SK-N-MC (cell line): ENCODE results near the gene STK11.
"Not testable (repeated sequence)": the region's sequence is repeated elsewhere in the genome, so short reads cannot be mapped to it uniquely, and the experiment has no call there.

Experiments used
- DNase-seq: peaks from one replicate; pipeline ENCODE4 v3.0.0-alpha.2; 2011; ENCODE audit warnings: low read depth, low spot score
- H3K27ac ChIP-seq: fragments of 200-600 bp; sonication (generic); 2 replicates; pipeline ENCODE4 v1.5.1; 2016; ENCODE audit warnings: mixed run types
- H3K36me3 ChIP-seq: fragments of 200-600 bp; sonication (generic); 2 replicates; pipeline ENCODE4 v1.6.1; 2017; ENCODE audit warnings: antibody characterized with exemption, low read length, mixed read lengths; ENCODE audit not compliant: insufficient read depth
- H3K4me3 ChIP-seq: fragments of 200-600 bp; sonication (generic); 2 replicates; pipeline ENCODE4 v1.5.1; 2016
- H3K9ac ChIP-seq: fragments of 200-600 bp; sonication (generic); 2 replicates; pipeline ENCODE4 v1.8.0; 2017; ENCODE audit warnings: mixed run types, mixed read lengths; ENCODE audit not compliant: insufficient read length
- H3K9me3 ChIP-seq: fragments of 200-600 bp; sonication (generic); 2 replicates; pipeline ENCODE4 v1.6.1; 2017; ENCODE audit warnings: low read depth, mild to moderate bottlenecking, antibody characterized with exemption, low read length, moderate library complexity, mixed read lengths
- EZH2 ChIP-seq: fragments of 200-600 bp; sonication (generic); IDR thresholded peaks from one replicate; pipeline ENCODE4 v1.6.1; 2017; ENCODE audit warnings: antibody characterized with exemption
- FOXP2 ChIP-seq: optimal IDR thresholded peaks from 2 replicates; pipeline ENCODE3; 2011; ENCODE audit warnings: mild to moderate bottlenecking, moderate library complexity; ENCODE audit not compliant: insufficient read depth; ENCODE audit errors: extremely low read length, control extremely low read depth
- POLR2AphosphoS5 ChIP-seq: IDR thresholded peaks from 2 replicates; pipeline ENCODE4 v1.6.1; 2012; ENCODE audit warnings: mild to moderate bottlenecking, low read depth, low read length, borderline replicate concordance

The STK11 gene

DNA sequence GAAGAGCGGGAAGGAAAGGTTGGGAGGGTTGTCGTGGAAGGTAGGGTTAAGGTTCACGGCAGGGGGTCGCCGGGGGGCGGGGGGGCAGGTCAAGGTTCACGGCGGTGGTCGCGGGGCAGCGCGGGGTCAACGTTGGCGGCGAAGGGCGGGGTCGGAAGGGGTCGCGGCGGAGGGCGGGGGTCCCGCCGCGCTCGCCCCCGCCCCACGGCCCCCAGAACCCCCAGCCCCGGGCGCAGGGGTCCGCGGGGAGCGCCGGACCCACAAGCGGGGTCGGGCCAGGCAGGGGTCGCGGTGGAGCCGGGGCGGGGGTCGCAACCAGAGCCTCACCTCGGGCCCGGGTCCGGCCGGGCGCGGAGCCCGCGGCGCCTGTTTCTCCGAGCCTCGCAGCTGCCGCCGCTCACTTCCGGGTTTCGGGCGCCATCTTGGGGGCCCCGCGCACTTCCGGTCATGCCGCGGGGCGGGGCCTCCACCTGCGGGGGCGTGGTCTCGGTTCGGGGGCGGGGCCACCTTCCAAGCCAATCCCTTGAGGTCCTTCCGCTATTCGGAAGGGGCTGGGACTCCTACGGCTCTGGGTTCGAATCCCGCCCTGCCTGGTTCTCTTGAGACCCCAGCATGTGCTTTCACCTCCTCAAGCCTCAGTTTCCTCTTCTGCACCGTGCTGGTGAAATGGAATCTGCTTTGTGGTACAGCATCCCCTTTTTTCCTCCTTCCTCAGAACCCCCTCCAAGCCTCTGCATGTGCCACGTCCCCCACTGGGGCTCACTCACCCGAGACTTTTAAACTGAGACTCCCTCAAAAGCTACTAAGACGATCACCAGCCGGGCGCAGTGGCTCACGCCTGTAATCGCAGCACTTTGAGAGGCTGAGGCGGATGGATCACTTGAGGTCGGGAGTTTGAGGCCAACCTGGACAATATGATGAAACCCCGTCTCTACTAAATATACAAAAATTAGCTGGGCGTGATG is 31.5 kb upstream of the STK11 start, which contains the start of gene SBNO2:
Gene SBNO2 (minus strand): TSS at position 424 of the 965 bp plus-strand sequence. CDS start 19,992 bp downstream, outside the sequence.
- Histone ChIP-seq H3K9ac (peak within 1 kb of the TSS; percentile 75), H3K36me3 (no peaks in the 10 kb centered on the region), H3K4me3 (peak within 1 kb of the TSS; percentile 81), H3K9me3 (no peaks in the 10 kb centered on the region), H3K27ac (peak within 1 kb of the TSS; percentile 61)
- TF ChIP-seq EZH2 (no peak), FOXP2 (peak; percentile 55), POLR2AphosphoS5 (peak; percentile 75)
- no peak for DNase-seq

DNA sequence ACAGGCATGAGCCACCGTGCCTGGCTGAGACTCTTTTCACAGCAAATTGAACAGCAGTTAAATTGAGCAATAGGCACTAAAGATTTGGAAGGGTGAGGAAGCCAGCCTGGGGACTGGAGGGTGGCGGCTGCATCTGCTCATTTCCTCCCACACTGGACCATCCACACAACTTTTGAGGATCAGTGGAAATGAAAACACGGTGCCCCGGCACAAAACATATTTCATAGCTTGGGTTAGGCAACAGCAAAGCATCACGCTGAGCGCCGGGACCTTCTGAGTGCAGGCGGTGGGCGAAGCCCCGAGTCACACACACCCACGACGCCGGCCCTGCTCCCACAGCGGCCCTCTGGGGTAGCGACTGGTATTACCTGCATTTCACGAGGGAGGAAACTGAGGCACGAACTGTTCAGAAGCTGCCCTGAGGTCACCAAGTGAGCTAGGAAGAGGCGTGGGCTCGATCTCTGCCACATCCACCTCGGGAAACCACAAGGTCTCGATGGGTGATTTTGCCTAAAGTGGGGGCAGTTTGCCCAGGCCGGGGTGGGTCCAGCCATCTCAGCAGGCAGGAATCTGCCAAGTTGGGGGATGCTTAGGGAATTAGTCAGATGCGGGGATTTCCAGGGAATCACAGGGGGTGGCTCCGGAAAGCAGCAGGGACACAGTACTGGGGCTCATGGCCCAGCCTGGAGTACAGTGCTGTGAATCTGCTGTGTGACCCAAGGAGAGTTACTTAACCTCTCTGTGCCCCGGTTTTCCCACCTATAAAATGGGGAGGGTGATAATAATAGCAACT is 28.1 kb upstream of the STK11 start:
- Histone ChIP-seq H3K4me3 (no peak overlapping the region), H3K9me3 (no peaks in the 10 kb centered on the region), H3K36me3 (no peaks in the 10 kb centered on the region), H3K27ac (no peak overlapping the region), H3K9ac (no peak overlapping the region)
- TF ChIP-seq EZH2 (no peak), FOXP2 (no peak), POLR2AphosphoS5 (no peak)
- DNase-seq, result no peak

DNA sequence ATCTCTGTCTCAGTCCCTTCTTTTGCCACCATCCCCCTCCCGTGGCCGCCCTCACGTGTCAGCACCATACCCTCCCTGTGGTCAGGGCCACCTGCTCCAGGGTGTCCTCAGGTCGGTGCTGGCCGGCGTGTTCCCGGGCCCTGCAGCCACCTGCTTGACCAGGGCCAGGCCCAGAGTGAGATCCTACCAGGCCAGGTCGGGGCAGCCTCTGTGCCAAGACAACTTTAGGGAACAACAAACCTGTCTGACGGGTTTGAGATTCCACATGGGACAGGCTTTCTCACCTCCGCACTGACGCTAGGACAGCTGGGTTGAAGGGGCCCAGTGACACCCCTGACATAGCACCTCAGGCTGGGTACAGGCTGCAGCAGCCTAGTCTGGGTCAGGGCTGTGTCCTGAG is 24.0 kb upstream of the STK11 start:
- H3K27ac ChIP-seq, result no peak overlapping the region
- no peak overlapping the region for H3K9ac ChIP-seq

DNA sequence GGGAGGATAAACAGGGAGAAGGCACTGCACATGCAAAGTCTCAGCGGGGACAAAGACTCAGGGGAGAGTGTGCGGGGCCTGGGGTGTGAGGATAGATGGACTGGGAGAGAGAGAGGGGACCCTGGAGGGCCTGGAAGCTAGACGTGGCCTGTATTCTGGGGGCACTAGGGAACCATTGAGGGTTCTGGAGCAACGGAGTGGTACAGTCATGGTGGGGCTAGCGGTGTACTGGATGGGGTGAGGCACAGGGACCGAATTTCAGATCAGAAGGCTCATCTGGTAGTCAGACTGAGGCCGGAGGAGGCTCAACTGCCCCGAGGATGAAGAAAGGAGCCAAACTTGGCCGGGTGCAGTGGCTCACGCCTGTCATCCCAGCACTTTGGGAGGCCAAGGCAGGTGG is 23.5 kb upstream of the STK11 start:
- H3K36me3 ChIP-seq, result no peaks in the 10 kb centered on the region
- no peak for DNase-seq
- H3K9ac ChIP-seq, result no peak overlapping the region
- TF ChIP-seq EZH2, result no peak
- TF ChIP-seq FOXP2, result no peak
- no peak for TF ChIP-seq POLR2AphosphoS5
- no peak overlapping the region for H3K4me3 ChIP-seq
- no peak overlapping the region for H3K27ac ChIP-seq
- H3K9me3 ChIP-seq, result no peaks in the 10 kb centered on the region

More for the DNA sequence above, 24.0 kb upstream of the STK11 start:
- H3K4me3 ChIP-seq, result no peak overlapping the region
- DNase-seq, result no peak
- H3K9me3 ChIP-seq, result no peaks in the 10 kb centered on the region
- H3K36me3 ChIP-seq, result no peaks in the 10 kb centered on the region
- TF ChIP-seq EZH2, result no peak

DNA sequence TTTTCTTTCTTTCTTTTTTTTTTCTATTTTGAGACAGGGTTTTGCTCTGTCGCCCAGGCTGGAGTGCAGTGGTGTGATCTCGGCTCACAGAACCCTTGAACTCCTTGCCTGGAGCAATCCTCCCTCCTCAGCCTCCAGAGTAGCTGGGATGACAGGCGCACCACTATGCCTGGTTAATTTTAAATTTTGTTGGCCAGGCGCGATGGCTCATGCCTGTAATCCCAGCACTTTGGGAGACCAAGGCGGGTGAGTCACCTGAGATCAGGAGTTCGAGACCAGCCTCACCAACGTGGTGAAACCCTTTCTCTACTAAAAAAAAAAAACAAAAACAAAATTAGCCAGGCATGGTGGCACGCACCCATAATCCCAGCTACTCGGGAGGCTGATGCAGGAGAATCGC is 22.9 kb upstream of the STK11 start:
- Histone ChIP-seq H3K9ac (no peak overlapping the region), H3K27ac (no peak overlapping the region), H3K36me3 (no peaks in the 10 kb centered on the region), H3K4me3 (no peak overlapping the region), H3K9me3 (no peaks in the 10 kb centered on the region)
- no peak for TF ChIP-seq FOXP2
- no peak for TF ChIP-seq EZH2
- TF ChIP-seq POLR2AphosphoS5, result no peak
- no peak for DNase-seq

DNA sequence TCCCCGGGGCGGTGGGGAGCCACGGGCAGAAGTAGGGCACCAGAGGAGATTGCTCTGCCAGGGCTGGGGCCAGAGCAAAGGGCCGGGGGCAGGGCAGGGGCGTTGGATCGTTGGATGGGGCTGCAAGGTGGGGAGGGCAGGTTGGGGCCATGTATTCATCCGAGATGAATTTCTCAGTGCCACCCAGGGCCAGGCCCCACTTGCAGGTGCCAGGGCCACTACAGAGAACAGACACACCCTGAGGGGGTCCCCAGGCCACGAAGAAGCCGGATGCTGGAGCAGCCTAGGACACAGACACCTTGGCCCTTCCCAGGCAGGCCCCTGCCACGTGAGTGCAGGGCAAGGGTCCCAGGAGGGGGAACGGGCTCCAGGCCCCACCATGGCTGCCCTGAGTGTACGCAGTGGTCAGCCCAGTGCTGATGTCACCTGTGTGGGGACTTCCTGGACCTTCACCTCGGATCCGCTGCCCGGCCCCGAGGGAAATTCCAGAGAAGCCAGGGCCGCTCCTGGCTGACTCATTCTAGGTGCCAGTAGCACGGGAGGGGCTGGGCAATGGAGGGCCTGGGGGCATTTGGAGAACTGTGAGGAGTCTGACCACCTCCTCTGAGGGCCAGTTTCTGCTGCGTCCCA is 21.9 kb upstream of the STK11 start:
- H3K27ac ChIP-seq, result no peak overlapping the region
- H3K9ac ChIP-seq, result no peak overlapping the region
- H3K9me3 ChIP-seq, result no peaks in the 10 kb centered on the region
- DNase-seq, result no peak
- H3K36me3 ChIP-seq, result no peaks in the 10 kb centered on the region
- no peak overlapping the region for H3K4me3 ChIP-seq
- TF ChIP-seq EZH2 (no peak), POLR2AphosphoS5 (no peak), FOXP2 (no peak)

DNA sequence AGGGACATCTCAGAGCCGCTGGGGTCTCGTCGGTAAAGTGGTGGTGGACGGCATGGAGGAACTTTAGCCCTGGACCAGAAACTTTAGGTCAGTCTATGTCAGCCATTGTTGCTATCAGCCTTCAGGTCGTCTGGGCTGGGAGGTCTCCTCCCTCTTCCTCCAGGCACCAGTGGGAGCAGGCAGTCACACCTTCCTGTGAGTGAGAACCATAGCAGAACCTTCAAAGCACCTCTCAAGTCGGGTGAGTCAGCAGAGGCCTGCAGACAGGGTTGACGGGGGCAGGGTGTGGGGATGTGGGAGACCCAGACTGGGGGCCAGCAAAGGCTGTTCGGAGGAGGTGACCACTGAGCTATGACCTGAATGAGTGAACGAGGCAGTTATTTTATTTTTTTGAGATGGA is 16.2 kb upstream of the STK11 start:
- Histone ChIP-seq H3K9ac (no peak overlapping the region), H3K27ac (no peak overlapping the region), H3K9me3 (no peaks in the 10 kb centered on the region), H3K4me3 (no peak overlapping the region), H3K36me3 (no peaks in the 10 kb centered on the region)
- DNase-seq, result no peak
- no peak for TF ChIP-seq EZH2
- TF ChIP-seq FOXP2, result no peak
- no peak for TF ChIP-seq POLR2AphosphoS5

DNA sequence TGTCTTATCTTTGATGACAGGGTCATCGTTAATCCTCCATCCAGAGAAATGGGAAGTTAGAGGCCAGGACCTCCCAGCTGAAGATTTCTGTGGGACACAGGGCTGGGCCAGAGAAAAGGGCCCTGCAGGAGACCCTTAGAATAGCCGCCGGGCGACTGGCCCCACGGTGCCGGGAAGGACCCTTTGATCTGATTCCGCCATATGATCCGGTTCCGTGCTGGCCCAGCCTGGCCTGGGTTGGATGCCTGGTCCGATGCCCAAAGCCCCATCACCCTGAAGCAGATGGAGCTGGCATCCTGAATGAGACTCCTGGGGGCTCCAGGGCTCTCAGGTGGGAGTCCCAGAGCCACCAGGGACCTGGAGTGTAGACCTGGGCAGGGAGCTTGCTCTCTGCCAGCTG is 6.0 kb upstream of the STK11 start:
- Histone ChIP-seq H3K27ac (no peak overlapping the region), H3K9me3 (no peaks in the 10 kb centered on the region), H3K9ac (no peak overlapping the region), H3K36me3 (no peaks in the 10 kb centered on the region), H3K4me3 (no peak overlapping the region)
- DNase-seq, result no peak
- TF ChIP-seq POLR2AphosphoS5 (no peak), EZH2 (no peak)

DNA sequence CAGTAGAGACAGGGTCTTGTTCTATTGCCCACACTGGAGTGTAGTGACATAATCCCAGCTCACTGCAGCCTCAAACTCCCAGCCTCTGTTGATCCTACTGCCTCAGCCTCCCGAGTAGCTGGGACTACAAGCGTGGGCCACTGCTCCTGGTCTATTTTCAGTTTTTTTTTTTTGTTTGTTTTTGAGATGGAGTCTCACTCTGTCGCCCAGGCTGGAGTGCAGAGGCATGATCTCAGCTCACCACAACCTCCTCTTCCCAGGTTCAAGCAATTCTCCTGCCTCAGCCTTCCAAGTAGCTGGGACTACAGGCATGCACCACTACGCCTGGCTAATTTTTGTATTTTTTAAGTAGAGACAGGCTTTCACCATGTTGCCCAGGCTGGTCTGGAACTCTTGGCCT is 5.0 kb upstream of the STK11 start:
- H3K9ac ChIP-seq, DNase-seq, H3K9me3 ChIP-seq, H3K36me3 ChIP-seq, H3K4me3 ChIP-seq, H3K27ac ChIP-seq: not testable (repeated sequence)
